Inflammatory macrophage treated with lipopolysaccharide for 1 hour (primary cell): ENCODE measurements around the gene GPATCH8.

ENCODE experiments used
- DNase-seq, 2 donors: peaks; one replicate each; pipeline ENCODE4 v3.0.0-alpha.2; 2020 to 2022

GPATCH8 gene

GRCh38 chr17:44352828-44353671 lies 150.2 kb downstream of the GPATCH8 start:
- no peak for DNase-seq

- DNase-seq, result no peak
Observed at GRCh38 chr17:44351961-44352827, 151.0 kb downstream of the GPATCH8 start.

- no peak for DNase-seq
Observed at GRCh38 chr17:44351464-44351863, 151.7 kb downstream of the GPATCH8 start.

DNA sequence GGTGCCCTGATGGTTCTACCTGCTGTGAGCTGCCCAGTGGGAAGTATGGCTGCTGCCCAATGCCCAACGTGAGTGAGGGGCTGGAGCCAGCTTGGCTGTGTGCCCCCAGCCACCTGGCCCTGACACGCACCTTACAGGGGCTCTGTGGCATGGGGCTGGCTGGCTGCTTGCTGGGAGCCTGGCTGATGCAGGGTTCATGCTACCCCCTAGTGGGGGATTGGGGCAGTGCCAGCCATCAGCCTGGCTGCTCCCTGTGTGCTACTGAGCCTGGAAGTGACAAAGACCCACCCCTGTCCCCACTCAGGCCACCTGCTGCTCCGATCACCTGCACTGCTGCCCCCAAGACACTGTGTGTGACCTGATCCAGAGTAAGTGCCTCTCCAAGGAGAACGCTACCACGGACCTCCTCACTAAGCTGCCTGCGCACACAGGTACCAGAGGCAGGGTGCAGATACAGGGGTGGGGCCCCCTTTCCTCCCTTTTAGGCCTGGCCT lies 152.4 kb downstream of the GPATCH8 start:
- DNase-seq, result peak in 1 of 2 donors; percentile 78

DNA sequence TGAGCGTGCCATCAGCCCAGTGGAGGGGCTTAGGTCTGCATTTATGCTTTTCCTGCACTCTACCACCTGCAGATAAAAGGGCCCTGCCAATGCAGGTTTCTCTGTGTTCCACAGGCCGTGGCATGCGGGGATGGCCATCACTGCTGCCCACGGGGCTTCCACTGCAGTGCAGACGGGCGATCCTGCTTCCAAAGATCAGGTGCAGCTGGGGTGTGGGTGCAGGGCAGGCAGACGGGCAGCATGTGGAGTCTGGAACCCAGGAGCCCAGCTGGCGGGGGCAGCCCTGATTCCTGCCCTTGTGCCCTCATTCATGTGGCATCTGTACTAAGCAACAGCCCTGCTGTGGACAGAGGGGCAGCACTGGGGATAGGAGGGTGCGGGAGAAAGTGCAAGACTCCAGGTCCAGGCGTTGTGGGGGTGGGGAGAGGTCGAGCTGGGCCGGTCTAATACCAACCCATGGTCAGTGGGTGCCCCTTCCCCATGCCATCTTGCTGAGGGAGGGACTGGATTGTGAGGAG lies 153.6 kb downstream of the GPATCH8 start:
- DNase-seq, result no peak

DNA sequence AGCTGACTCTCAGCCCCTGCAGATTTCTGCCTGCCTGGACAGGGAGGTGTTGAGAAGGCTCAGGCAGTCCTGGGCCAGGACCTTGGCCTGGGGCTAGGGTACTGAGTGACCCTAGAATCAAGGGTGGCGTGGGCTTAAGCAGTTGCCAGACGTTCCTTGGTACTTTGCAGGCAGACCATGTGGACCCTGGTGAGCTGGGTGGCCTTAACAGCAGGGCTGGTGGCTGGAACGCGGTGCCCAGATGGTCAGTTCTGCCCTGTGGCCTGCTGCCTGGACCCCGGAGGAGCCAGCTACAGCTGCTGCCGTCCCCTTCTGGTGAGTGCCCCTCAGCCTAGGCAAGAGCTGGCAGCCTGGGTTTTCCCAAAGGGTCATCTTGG lies 154.2 kb downstream of the GPATCH8 start:
- no peak for DNase-seq

- DNase-seq, result peak; percentile 92 to 96
Observed at GRCh38 chr17:44348234-44348987, 154.8 kb downstream of the GPATCH8 start.
